NCI-H128 (cell line): ENCODE measurements around the gene GPAM.
A peak's percentile ranks its signal among the peaks of the same experiment; 100 is the strongest.
"Not testable (repeated sequence)": the region's sequence is repeated elsewhere in the genome, so short reads cannot be mapped to it uniquely, and the experiment has no call there.

ENCODE experiments used
- DNase-seq: peaks from one replicate; lab custom pipeline; 2025; ENCODE audit not compliant: unreplicated experiment; lab: John Stamatoyannopoulos, UW

Gene GPAM

GRCh38 chr10:112183329-112184051 lies at the start of gene GPAM:
Gene GPAM, minus strand, starts transcription at chr10:112183765. Its CDS starts 1,981 bp downstream, at chr10:112181784.
- peak; percentile 54 for DNase-seq

- DNase-seq = no peak
These were observed 49.1 kb upstream of the GPAM start for GRCh38 chr10:112232670-112233069.

- DNase-seq = no peak
These were observed 48.2 kb upstream of the GPAM start for GRCh38 chr10:112231602-112232400.

- no peak for DNase-seq
These were observed 46.9 kb upstream of the GPAM start for GRCh38 chr10:112230325-112230988.

- DNase-seq = no peak
These were observed 46.3 kb upstream of the GPAM start for GRCh38 chr10:112229901-112230300.

GRCh38 chr10:112229096-112229495 lies 45.5 kb upstream of the GPAM start:
- no peak for DNase-seq

- DNase-seq = not testable (repeated sequence)
These were observed 45.0 kb upstream of the GPAM start for GRCh38 chr10:112228366-112229088.

- DNase-seq = no peak
These were observed 43.9 kb upstream of the GPAM start for GRCh38 chr10:112227331-112227987.

GRCh38 chr10:112226439-112227248 lies 43.1 kb upstream of the GPAM start:
- DNase-seq = no peak

GRCh38 chr10:112225771-112226438 lies 42.3 kb upstream of the GPAM start:
- DNase-seq = no peak

- DNase-seq = no peak
These were observed 41.5 kb upstream of the GPAM start for GRCh38 chr10:112224933-112225529.

- no peak for DNase-seq
These were observed 40.2 kb upstream of the GPAM start for GRCh38 chr10:112223725-112224124.

GRCh38 chr10:112222799-112223198 lies 39.2 kb upstream of the GPAM start:
- no peak for DNase-seq

GRCh38 chr10:112221545-112221944 lies 38.0 kb upstream of the GPAM start:
- DNase-seq = no peak

GRCh38 chr10:112218960-112219359 lies 35.4 kb upstream of the GPAM start:
- no peak for DNase-seq

- no peak for DNase-seq
These were observed 34.4 kb upstream of the GPAM start for GRCh38 chr10:112218036-112218390.

- no peak for DNase-seq
These were observed 33.9 kb upstream of the GPAM start for GRCh38 chr10:112217386-112218035.

- DNase-seq = no peak
These were observed 33.4 kb upstream of the GPAM start for GRCh38 chr10:112216966-112217365.
